ENCODE data around the gene PDLIM7.
A peak's percentile ranks its signal among the peaks of the same experiment; 100 is the strongest.

Gene PDLIM7

DNA sequence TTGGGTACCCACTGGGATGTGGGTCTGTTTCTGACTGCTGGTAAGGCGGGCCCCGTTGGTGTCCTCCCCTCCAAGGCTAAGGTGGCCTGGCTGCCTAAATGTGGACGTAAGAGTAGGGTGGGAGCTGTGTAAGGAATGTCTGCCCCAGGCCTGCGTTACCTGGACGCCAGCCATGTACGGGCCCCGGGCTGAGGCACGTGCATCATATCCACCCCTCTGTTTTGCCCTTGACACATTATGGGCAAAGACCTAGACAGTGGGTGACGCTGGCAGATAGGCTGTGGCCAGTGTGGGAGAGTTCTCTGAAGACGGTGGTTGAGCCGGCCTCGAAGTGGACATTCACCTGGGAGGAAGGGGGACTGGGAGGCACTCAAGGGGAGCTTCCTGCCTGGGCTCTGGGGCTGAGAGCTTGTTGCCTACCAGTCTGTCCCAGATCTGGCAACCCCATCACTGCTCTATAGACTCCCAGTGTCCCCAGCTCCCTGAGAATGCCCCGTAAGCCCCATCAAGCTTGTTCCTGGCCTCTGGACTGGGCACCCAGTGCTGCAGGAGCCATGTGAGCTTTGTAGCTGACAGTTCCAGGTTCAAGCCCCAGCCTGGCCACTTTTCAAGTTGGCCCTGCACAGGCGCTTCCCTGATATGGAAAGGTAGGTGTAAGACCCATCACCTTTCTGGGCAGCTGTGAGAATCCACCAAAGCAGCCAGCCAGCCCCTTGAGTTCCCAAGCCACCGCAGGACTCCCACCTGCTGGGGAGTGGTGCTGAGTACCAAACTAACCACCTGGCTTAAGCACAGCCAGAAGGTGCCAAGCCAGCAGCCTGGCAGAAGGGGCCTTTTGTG is 54.0 kb downstream of the PDLIM7 start:
- DNase-seq (ENCODE audit: low spot score): no peak

DNA sequence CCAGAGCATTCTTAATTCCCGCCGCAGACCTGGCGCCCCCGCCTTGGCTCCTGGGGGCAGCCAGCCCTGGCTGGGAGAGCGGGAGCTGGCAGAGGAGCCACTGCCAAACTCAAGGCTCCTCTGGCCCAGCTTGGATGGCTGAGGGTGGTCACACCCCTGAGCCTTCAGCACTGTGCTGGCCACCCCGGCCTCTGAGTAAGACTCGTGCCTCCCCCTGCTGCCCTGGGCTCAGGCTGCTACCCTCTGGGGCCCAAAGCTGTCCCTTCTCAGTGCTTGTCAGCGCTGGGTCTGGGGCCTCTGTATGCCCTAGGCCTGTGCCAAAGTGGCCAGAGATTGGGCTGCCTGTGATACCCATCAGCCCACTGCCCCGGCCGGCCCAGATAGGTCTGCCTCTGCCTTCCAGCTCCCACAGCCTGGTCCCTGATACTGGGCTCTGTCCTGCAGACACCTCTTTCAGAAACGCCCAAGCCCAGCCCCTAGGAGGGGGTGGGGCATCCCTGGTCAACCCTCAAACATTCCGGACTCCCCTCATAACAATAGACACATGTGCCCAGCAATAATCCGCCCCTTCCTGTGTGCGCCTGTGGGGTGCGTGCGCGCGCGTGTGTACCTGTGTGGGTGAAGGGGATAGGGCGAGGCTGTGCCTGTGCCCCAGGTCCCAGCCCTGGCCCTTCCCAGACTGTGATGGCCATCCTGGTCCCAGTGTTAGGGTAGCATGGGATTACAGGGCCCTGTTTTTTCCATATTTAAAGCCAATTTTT is 55.2 kb downstream of the PDLIM7 start:
- no peak for DNase-seq (ENCODE audit: low spot score)

GRCh38 chr5:177440990-177441780 is 56.2 kb downstream of the PDLIM7 start:
- DNase-seq (ENCODE audit: low spot score): no peak

- no peak for DNase-seq (ENCODE audit: low spot score)
Measured at GRCh38 chr5:177440211-177440989, 57.0 kb downstream of the PDLIM7 start.

DNA sequence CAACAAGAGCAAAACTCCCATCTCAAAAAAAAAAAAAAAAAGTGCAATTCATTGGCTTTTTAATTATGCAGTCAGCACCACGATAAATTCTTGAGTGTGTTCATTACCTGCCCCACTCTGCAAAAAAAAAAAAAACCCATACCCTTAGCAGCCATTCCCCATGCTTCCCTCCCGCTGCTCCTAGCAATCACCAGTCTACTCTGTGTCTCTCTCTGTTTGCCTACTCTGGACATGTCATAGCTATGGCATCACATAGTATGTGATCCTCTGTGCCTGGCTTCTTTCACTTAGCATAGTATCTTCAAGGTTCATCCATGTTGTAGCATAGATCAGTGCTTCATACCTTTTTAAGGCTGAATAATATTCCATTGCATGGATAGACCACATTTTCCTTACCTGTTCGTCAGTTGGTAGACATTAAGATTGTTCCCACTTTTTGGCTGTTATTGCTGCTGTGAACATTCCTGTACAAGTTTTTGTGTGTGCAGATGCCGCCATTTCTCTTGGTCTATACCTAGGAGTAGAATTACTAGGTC is 57.8 kb downstream of the PDLIM7 start:
- no peak for DNase-seq (ENCODE audit: low spot score)

- DNase-seq (ENCODE audit: low spot score): no peak
Measured at GRCh38 chr5:177438468-177438867, 58.9 kb downstream of the PDLIM7 start.

- no peak for DNase-seq (ENCODE audit: low spot score)
Measured at GRCh38 chr5:177437623-177438022, 59.8 kb downstream of the PDLIM7 start.

DNA sequence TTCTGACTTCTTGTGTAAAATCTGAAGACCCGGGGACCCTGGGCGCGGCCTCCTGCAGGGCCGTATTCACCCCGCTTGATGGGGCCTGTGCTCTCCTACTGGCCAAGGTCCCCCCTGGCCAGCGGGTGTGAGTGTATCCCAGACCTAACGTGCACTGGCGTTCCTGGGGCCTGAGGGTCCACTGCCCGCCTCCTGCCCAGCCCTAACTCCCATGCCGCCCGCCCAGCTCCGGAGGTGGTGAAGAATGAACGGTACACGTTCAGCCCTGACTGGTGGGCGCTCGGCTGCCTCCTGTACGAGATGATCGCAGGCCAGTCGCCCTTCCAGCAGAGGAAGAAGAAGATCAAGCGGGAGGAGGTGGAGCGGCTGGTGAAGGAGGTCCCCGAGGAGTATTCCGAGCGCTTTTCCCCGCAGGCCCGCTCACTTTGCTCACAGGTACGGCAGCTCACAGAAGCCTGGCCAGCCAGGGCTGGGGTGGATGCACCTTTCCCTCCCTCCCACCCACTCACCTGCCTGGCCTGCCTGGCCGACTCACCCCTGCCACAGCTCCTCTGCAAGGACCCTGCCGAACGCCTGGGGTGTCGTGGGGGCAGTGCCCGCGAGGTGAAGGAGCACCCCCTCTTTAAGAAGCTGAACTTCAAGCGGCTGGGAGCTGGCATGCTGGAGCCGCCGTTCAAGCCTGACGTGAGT is 61.4 kb downstream of the PDLIM7 start:
- no peak for DNase-seq (ENCODE audit: low spot score)

- DNase-seq (ENCODE audit: low spot score): no peak
Measured at GRCh38 chr5:177434942-177435738, 62.3 kb downstream of the PDLIM7 start.

GRCh38 chr5:177434437-177434836 is 63.0 kb downstream of the PDLIM7 start:
- peak; percentile 72 for DNase-seq (ENCODE audit: low spot score)

- DNase-seq (ENCODE audit: low spot score): no peak
Measured at GRCh38 chr5:177433658-177434217, 63.7 kb downstream of the PDLIM7 start.
